KMS-11 (cell line): ENCODE data around the gene TCF12.
"Not testable (repeated sequence)": the region's sequence is repeated elsewhere in the genome, so short reads cannot be mapped to it uniquely, and the experiment has no call there.

ENCODE experiments used
- H2AFZ ChIP-seq: fragments of 200-600 bp; sonication (generic); 2 replicates; pipeline ENCODE4 v1.6.1; 2016; ENCODE audit warnings: antibody characterized with exemption, mixed run types, low read depth
- H3K27ac ChIP-seq: fragments of 200-600 bp; sonication (generic); 2 replicates; pipeline ENCODE4 v1.6.1; 2016; ENCODE audit warnings: mild to moderate bottlenecking, mixed run types
- H3K27me3 ChIP-seq: fragments of 200-600 bp; sonication (generic); 2 replicates; pipeline ENCODE4 v1.6.1; 2017; ENCODE audit warnings: mild to moderate bottlenecking, low read depth, mixed run types, moderate library complexity; ENCODE audit not compliant: insufficient read depth
- H3K36me3 ChIP-seq: fragments of 200-600 bp; sonication (generic); 2 replicates; pipeline ENCODE4 v1.6.1; 2017; ENCODE audit warnings: mild to moderate bottlenecking, mixed run types; ENCODE audit not compliant: insufficient read depth
- H3K4me1 ChIP-seq: fragments of 200-600 bp; sonication (generic); 2 replicates; pipeline ENCODE4 v1.6.1; 2016; ENCODE audit warnings: mild to moderate bottlenecking, low read depth, mixed run types; ENCODE audit not compliant: poor library complexity, severe bottlenecking
- H3K4me2 ChIP-seq: fragments of 200-600 bp; sonication (generic); 2 replicates; pipeline ENCODE4 v1.7.0; 2016; ENCODE audit warnings: mild to moderate bottlenecking, mixed run types
- H3K4me3 ChIP-seq: fragments of 200-600 bp; sonication (generic); IDR thresholded peaks from 2 replicates; pipeline ENCODE4 v1.6.1; 2017; ENCODE audit warnings: low read depth, low read length, mixed read lengths; ENCODE audit not compliant: insufficient read depth
- H3K79me2 ChIP-seq: fragments of 200-600 bp; sonication (generic); 2 replicates; pipeline ENCODE4 v1.6.1; 2016; ENCODE audit warnings: low read depth, mixed run types; ENCODE audit not compliant: insufficient read depth
- H3K9ac ChIP-seq: fragments of 200-600 bp; sonication (generic); 2 replicates; pipeline ENCODE4 v1.6.1; 2016; ENCODE audit warnings: mild to moderate bottlenecking, mixed run types
- H4K20me1 ChIP-seq: fragments of 200-600 bp; sonication (generic); 2 replicates; pipeline ENCODE4 v1.6.1; 2016; ENCODE audit warnings: mild to moderate bottlenecking, mixed run types; ENCODE audit not compliant: insufficient read depth
- CTCF ChIP-seq: fragments of 200-600 bp; sonication (generic); conservative IDR thresholded peaks from 2 replicates; pipeline ENCODE4 v1.6.1; 2017; ENCODE audit warnings: low read depth, mild to moderate bottlenecking, antibody characterized with exemption, low read length, moderate library complexity, mixed read lengths

TCF12 gene

GRCh38 chr15:56996093-56996492, 77.6 kb downstream of the TCF12 start:
- no peak overlapping the region for H3K27ac ChIP-seq
- H2AFZ ChIP-seq, result no peak overlapping the region
- no peaks in the 10 kb centered on the region for H3K79me2 ChIP-seq
- no peak overlapping the region for H3K9ac ChIP-seq
- peaks cover 9% of the 10 kb centered on the region for H3K4me1 ChIP-seq
- H3K4me2 ChIP-seq, result no peak overlapping the region
- H3K4me3 ChIP-seq, result no peak overlapping the region
- no peaks in the 10 kb centered on the region for H3K36me3 ChIP-seq
- H4K20me1 ChIP-seq, result no peaks in the 10 kb centered on the region
- TF ChIP-seq CTCF, result no peak
- H3K27me3 ChIP-seq, result no peaks in the 10 kb centered on the region

- Histone ChIP-seq H2AFZ (no peak overlapping the region), H3K36me3 (no peaks in the 10 kb centered on the region), H3K27ac (no peak overlapping the region), H3K4me2 (no peak overlapping the region), H4K20me1 (no peaks in the 10 kb centered on the region), H3K79me2 (no peaks in the 10 kb centered on the region), H3K27me3 (no peaks in the 10 kb centered on the region), H3K4me3 (no peak overlapping the region), H3K4me1 (peaks cover 9% of the 10 kb centered on the region), H3K9ac (no peak overlapping the region)
- no peak for TF ChIP-seq CTCF
Measured at GRCh38 chr15:56996746-56997470, 78.5 kb downstream of the TCF12 start.

- H3K36me3 ChIP-seq, result no peaks in the 10 kb centered on the region
- H2AFZ ChIP-seq, result no peak overlapping the region
- no peak overlapping the region for H3K9ac ChIP-seq
- H3K4me1 ChIP-seq, result no peaks in the 10 kb centered on the region
- no peak for TF ChIP-seq CTCF
- H3K4me2 ChIP-seq, result no peak overlapping the region
- H3K27ac ChIP-seq, result no peak overlapping the region
- no peaks in the 10 kb centered on the region for H4K20me1 ChIP-seq
- H3K79me2 ChIP-seq, result no peaks in the 10 kb centered on the region
- no peaks in the 10 kb centered on the region for H3K27me3 ChIP-seq
- H3K4me3 ChIP-seq, result no peak overlapping the region
Measured at GRCh38 chr15:57003418-57003817, 85.0 kb downstream of the TCF12 start.

- H3K27me3 ChIP-seq, result no peaks in the 10 kb centered on the region
- H3K4me2 ChIP-seq, result no peak overlapping the region
- H3K36me3 ChIP-seq, result no peaks in the 10 kb centered on the region
- no peak overlapping the region for H3K9ac ChIP-seq
- no peak overlapping the region for H3K4me3 ChIP-seq
- no peaks in the 10 kb centered on the region for H3K4me1 ChIP-seq
- no peaks in the 10 kb centered on the region for H4K20me1 ChIP-seq
- no peak for TF ChIP-seq CTCF
- no peaks in the 10 kb centered on the region for H3K79me2 ChIP-seq
- H3K27ac ChIP-seq, result no peak overlapping the region
- H2AFZ ChIP-seq, result no peak overlapping the region
Measured at GRCh38 chr15:57005244-57005643, 86.8 kb downstream of the TCF12 start.

GRCh38 chr15:57007797-57008196, 89.4 kb downstream of the TCF12 start:
- H3K79me2 ChIP-seq, H3K27ac ChIP-seq: not testable (repeated sequence)

More at GRCh38 chr15:57007797-57008196, 89.4 kb downstream of the TCF12 start:
- not testable (repeated sequence) for H3K4me3 ChIP-seq, H4K20me1 ChIP-seq, H3K4me2 ChIP-seq, H3K36me3 ChIP-seq, H3K9ac ChIP-seq, H3K4me1 ChIP-seq, H3K27me3 ChIP-seq, H2AFZ ChIP-seq
